Measurements from ENCODE around the gene CCNL1. TPM values are rescaled to one million over a fixed set of nuclear protein-coding genes. Genes with fewer than 3 reads are reported as not detected.

CCNL1 gene
- polyA plus RNA-seq, 1 donor = 81.4 TPM

DNA sequence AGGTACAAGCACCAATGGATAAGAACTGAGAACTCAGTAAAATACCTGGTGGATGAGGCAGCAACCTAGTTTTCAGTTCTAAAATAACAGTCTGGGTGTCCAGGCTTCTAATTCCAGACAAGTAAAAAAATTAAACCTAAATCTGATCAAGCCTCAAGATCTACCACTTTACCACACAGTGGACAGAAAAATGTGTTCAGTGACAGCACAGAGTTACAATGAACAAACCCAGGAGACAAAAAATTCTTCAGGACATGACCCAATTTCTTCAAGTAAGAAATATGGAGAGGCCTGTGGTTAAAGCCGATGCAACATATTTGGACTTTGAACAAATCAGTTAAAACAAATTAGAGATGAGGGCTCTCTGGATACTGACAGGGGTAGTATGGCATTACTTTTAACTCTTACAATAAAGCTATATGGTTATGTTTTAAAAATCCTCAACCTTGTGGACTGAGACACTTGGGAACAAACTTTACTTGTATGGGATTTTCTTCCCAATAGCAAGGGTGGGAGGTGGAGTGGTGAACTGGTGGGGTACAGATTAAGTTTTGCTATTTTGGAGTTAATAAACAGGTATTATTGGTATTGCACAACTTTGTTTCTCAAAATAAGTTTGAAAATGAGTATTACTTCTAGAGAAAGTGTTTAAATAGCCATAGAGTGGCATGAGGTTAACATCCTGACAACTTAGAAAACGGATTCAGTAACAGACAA lies 14.2 kb downstream of the CCNL1 start:
- DNase-seq (ENCODE audit: low read depth) = no peak

DNA sequence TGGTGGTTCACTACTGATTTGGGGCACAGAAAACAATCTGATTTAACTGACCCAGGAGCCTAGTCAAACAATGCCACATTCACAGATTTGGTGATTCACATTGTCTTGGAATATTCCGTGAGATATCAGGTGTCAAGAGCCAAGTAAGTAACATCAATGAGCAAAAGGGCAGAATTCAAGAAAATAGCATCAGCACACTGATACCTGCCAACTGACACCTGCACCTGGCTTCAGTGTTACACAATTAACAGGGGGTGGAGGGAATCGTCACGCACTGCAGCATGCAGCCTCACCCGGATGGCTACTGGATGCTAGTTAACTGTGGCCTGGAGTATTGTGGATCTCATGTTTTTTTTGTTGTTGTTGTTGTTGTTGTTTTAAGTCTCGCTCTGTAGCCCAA lies 17.6 kb downstream of the CCNL1 start:
- DNase-seq (ENCODE audit: low read depth) = no peak

GRCh38 chr3:157139938-157140534 lies 19.9 kb downstream of the CCNL1 start:
- DNase-seq (ENCODE audit: low read depth) = no peak

DNA sequence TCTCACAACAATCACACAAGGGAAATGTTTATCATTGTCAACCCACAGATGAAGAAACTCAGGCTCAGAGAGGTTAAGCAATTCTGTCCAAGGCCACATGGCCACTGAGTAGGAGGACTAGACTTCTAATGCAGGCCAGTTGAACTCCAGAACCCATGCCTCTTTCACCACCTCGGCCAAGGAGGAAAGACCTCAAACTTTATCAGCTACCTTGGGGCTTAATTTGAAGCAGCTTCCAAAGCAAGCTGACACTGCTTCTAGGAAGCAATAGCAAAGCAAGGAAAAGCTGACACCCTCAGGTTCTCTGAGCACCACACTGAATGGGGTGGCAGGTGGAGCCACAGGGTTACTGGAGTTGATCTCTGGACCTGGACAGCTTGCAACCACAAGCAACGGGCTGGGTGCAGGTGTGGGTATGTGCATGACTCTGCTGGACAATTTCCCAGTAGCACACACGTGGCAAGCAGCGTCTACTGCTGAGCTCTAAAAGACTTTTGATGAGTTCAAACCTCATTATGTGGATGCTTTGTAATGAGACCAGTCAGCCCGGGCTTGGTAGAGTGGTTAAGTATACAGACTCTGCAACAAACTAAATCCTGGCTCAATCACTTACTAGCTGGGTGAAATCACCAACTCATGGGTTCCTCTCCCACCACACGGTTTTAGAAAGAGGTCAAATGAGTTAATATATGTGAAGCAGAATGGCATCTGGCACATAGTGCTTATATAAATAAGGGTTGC lies 23.1 kb downstream of the CCNL1 start:
- no peak for DNase-seq (ENCODE audit: low read depth)

GRCh38 chr3:157135671-157136396 lies 24.1 kb downstream of the CCNL1 start:
- DNase-seq (ENCODE audit: low read depth) = no peak

GRCh38 chr3:157134620-157135191 lies 25.2 kb downstream of the CCNL1 start:
- no peak for DNase-seq (ENCODE audit: low read depth)

DNA sequence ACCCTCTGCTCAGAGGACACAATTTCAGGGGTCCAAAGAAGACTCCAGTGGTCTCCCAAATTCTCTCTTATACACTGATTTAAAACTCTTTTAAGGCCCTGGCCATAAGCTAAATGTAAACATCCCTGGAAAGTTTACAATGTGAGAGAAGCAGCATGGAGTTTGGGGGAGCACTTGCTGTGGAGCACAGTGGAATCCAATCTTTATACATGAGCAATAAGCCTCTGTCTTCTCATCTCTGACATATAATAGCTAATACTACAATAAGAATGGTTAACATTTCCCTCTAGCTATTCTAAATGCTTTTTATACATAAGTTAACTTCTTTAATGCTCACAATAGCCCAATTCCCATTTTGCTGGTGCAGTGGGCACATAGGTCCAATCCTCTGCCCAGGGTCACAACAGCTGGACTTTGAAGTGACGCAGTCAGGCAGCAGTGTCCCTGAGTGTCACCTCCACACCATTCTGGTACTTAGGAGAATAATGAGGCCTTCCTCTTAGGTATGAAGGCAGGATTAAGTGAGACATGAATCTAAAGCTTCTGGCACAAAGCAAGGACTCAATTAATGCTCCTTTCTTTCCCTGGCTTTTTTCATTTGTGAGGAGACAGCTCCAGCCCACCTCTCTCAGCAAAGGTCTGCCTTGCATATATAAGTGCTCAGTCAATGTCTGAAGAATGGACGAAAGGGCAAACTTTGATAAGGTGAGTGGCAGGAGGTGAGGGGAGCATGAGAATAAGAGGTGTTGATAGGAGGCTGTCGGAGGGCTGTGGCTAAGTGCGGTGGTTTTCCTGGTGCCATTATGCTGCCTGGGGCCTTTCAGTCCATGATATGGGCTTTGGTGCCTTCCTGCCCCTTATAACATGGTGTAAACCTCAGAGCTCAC lies 26.3 kb downstream of the CCNL1 start:
- DNase-seq (ENCODE audit: low read depth) = no peak

DNA sequence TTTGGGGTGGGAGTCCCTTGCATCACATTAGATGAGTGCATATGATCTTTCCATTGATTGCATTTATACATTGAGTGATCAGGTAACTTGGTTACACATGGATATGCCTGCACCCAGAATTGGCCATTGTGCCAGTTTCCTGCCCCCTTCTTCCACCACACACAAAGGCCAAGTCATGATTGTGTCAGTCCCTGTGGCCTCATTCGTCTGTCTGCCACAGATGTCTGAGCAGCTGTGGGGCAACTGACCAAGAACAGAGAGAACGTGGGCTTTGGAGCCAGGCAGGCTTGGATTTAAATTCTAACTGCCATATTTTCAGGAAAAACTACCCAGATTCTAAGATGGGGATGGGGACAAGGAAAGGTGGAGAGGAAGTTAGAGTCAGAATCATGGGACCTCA lies 27.0 kb downstream of the CCNL1 start:
- no peak for DNase-seq (ENCODE audit: low read depth)

- DNase-seq (ENCODE audit: low read depth) = no peak
These were observed 27.6 kb downstream of the CCNL1 start for GRCh38 chr3:157132341-157132740.

- DNase-seq (ENCODE audit: low read depth) = no peak
These were observed 28.1 kb downstream of the CCNL1 start for GRCh38 chr3:157131861-157132260.

GRCh38 chr3:157130467-157131251 lies 29.3 kb downstream of the CCNL1 start:
- DNase-seq (ENCODE audit: low read depth) = no peak

- no peak for DNase-seq (ENCODE audit: low read depth)
These were observed 30.0 kb downstream of the CCNL1 start for GRCh38 chr3:157129803-157130466.

DNA sequence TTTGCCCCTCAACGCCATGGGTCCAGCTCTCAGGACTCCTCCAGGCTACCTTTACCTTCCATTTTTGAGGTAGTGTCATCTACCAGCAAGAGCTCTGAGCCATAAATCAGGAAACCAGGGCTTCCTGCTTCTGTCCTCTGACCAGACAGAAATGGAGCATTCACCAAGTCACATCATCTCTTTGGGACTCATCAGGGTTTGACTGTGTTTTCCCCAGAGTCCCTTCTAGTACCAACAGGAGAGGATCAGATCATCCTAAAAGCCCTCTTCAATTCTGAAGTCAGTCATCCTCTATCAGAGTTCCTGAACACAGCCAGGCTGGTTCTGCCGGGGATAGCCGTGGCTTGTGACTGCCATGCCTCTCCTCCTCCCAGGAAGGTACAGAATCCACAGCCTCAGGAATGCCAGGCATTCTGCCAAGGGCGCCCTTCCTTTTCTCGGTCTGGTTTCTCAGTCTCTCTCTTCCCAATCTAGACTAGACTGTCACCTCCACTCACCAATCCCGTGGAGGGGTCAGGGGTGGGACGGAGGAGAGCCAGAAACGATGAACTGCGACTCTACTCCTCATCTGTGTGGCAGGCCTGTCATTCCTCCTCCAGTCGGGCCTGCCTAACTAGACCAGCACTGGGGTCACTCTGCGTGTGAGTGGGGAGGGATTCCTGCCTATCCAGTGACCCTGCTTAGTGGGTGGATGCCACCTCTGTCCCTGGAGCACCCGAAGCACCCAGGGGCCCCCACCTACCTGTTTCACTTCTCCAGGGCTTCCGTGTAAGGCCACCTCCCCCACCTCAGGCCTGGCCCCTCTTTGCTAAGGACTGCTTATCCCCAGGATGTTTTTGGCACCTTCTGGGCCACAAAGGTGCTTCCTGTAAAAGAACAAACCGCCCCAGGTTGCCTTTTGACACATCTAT lies 30.9 kb downstream of the CCNL1 start:
- no peak for DNase-seq (ENCODE audit: low read depth)

- DNase-seq (ENCODE audit: low read depth) = no peak
These were observed 31.8 kb downstream of the CCNL1 start for GRCh38 chr3:157127831-157128767.

DNA sequence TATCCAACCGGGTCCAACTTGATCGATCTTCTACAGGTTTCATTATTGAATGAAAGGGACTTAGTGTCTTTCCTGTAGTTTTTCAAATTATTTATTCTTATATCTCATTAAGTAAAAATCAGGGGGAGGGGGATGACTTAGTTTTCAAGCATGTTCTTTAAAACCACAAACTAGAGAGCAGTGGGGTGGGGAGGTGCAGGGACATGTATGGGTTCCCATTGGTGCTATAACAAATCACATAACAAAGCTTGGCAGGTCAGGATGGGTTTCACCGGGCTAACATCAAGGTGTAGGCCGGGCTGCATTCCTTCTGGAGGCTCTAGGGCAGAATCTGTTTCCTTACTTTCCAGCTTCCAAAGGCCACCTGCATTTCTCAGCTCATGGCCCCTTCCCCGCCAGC lies 32.7 kb downstream of the CCNL1 start:
- no peak for DNase-seq (ENCODE audit: low read depth)

GRCh38 chr3:157126365-157126764 lies 33.6 kb downstream of the CCNL1 start:
- DNase-seq (ENCODE audit: low read depth) = no peak

GRCh38 chr3:157125101-157125500 lies 34.8 kb downstream of the CCNL1 start:
- DNase-seq (ENCODE audit: low read depth) = no peak

Measured in forelimb muscle (tissue), 1 donor.